Measurements from ENCODE around the gene DCUN1D2. TPM values are rescaled to one million over a fixed set of nuclear protein-coding genes. Genes with fewer than 3 reads are reported as not detected.
"Not testable (repeated sequence)": the region's sequence is repeated elsewhere in the genome, so short reads cannot be mapped to it uniquely, and the experiment has no call there.

Gene DCUN1D2
- total RNA-seq, 1 donor from 2014 or later = 10.0 TPM

GRCh38 chr13:113489549-113490495 is 689 bp downstream of the DCUN1D2 start:
- peak; percentile 54 for DNase-seq

- DNase-seq = no peak
These were observed 1.4 kb downstream of the DCUN1D2 start for GRCh38 chr13:113489171-113489548.

GRCh38 chr13:113488283-113488682 is 2.2 kb downstream of the DCUN1D2 start:
- no peak for DNase-seq

- no peak for DNase-seq
These were observed 3.8 kb downstream of the DCUN1D2 start for GRCh38 chr13:113486698-113487097.

GRCh38 chr13:113485545-113485944 is 5.0 kb downstream of the DCUN1D2 start:
- no peak for DNase-seq

GRCh38 chr13:113483504-113484293 is 6.8 kb downstream of the DCUN1D2 start:
- no peak for DNase-seq

- DNase-seq = no peak
These were observed 7.4 kb downstream of the DCUN1D2 start for GRCh38 chr13:113483081-113483480.

GRCh38 chr13:113479179-113479578 is 11.3 kb downstream of the DCUN1D2 start:
- no peak for DNase-seq

GRCh38 chr13:113477724-113478123 is 12.8 kb downstream of the DCUN1D2 start:
- DNase-seq = no peak

GRCh38 chr13:113476811-113477210 is 13.7 kb downstream of the DCUN1D2 start:
- DNase-seq = no peak

- DNase-seq = no peak
These were observed 14.6 kb downstream of the DCUN1D2 start for GRCh38 chr13:113475911-113476310.

GRCh38 chr13:113475280-113475679 is 15.2 kb downstream of the DCUN1D2 start:
- no peak for DNase-seq

- DNase-seq = peak; percentile 55
These were observed 16.3 kb downstream of the DCUN1D2 start for GRCh38 chr13:113474179-113474578.

GRCh38 chr13:113472355-113473025 is 18.0 kb downstream of the DCUN1D2 start:
- peak; percentile 62 for DNase-seq

- peak; percentile 40 for DNase-seq
These were observed 18.7 kb downstream of the DCUN1D2 start for GRCh38 chr13:113471844-113472243.

GRCh38 chr13:113470635-113471163 is 19.8 kb downstream of the DCUN1D2 start:
- DNase-seq = not testable (repeated sequence)

- DNase-seq = no peak
These were observed 20.4 kb downstream of the DCUN1D2 start for GRCh38 chr13:113470073-113470472.

- no peak for DNase-seq
These were observed 20.9 kb downstream of the DCUN1D2 start for GRCh38 chr13:113469582-113469981.

- no peak for DNase-seq
These were observed 21.9 kb downstream of the DCUN1D2 start for GRCh38 chr13:113468472-113469201.

GRCh38 chr13:113468029-113468428 is 22.5 kb downstream of the DCUN1D2 start:
- DNase-seq = no peak

GRCh38 chr13:113466383-113466782 is 24.1 kb downstream of the DCUN1D2 start:
- DNase-seq = no peak

- no peak for DNase-seq
These were observed 25.2 kb downstream of the DCUN1D2 start for GRCh38 chr13:113465300-113465699.
